Upper lobe of left lung (tissue), 6 donors: ENCODE measurements around the gene NBEA. TPM values are rescaled to one million over a fixed set of nuclear protein-coding genes. Genes with fewer than 3 reads are reported as not detected.
"Not testable (repeated sequence)": the region's sequence is repeated elsewhere in the genome, so short reads cannot be mapped to it uniquely, and the experiment has no call there.

Source experiments
- ATAC-seq, 2 donors: fragments of 200-7000 bp; cut with Tn5 transposase; one replicate each; pipeline ENCODE4 v1.9.1; 2022; ENCODE audit warnings: mild to moderate bottlenecking in 2 of 2, moderate library complexity in 2 of 2; ENCODE audit not compliant: low FRiP score in 2 of 2
- DNase-seq, 2 donors: peaks; one replicate each; pipeline ENCODE4 v3.0.0-alpha.2; 2019 to 2020
- H3K27ac ChIP-seq, 4 donors: fragments of 200-600 bp; sonication (generic); one replicate each; pipeline ENCODE4 v1.5.1; 2016 to 2019
- H3K27me3 ChIP-seq, 4 donors: fragments of 200-600 bp; sonication (generic); one replicate each; pipeline ENCODE4 v1.5.1; 2017 to 2019
- H3K36me3 ChIP-seq, 4 donors: fragments of 200-600 bp; sonication (generic); one replicate each; pipeline ENCODE4 v1.5.1; 2016 to 2019
- H3K4me1 ChIP-seq, 4 donors: fragments of 200-600 bp; sonication (generic); one replicate each; pipeline ENCODE4 v1.5.1; 2018 to 2019
- H3K4me3 ChIP-seq, 4 donors: fragments of 200-600 bp; sonication (generic); one replicate each; pipeline ENCODE4 v1.5.1; 2017 to 2019; ENCODE audit warnings: mild to moderate bottlenecking in 2 of 4, moderate library complexity in 1 of 4
- H3K9me3 ChIP-seq, 4 donors: fragments of 200-600 bp; sonication (generic); one replicate each; pipeline ENCODE4 v1.5.1; 2018 to 2019
- EP300 ChIP-seq, 4 donors: sonication (generic); formaldehyde crosslinking; IDR thresholded peaks; one replicate each; pipeline ENCODE4 v1.5.1; 2017; ENCODE audit warnings: antibody characterized with exemption in 4 of 4, control low read depth in 2 of 4
- POLR2A ChIP-seq, 4 donors: fragments of 450-650 bp; IDR thresholded peaks; one replicate each; pipeline ENCODE4 v1.5.1; 2016 to 2017; ENCODE audit warnings: antibody characterized with exemption in 4 of 4, mild to moderate bottlenecking in 2 of 4
- POLR2AphosphoS5 ChIP-seq, 2 donors: sonication (generic); formaldehyde crosslinking; IDR thresholded peaks; one replicate each; pipeline ENCODE4 v1.5.1; 2017; ENCODE audit warnings: antibody characterized with exemption in 2 of 2
- WGBS, 2 donors: methylation state at CpG; one replicate each; pipeline ENCODE4 v1.1.5; 2017 to 2018; 5-methylcytosine and 5-hydroxymethylcytosine counted together
- total RNA-seq, 6 donors: library from RNA; depleted of rRNA in 4 of 6; stranded (reverse); fragments of >200 nt in 4 of 6; gene quantifications; one replicate each; pipeline versions ENCODE4 v1.1.0 to v1.2.1, GENCODE V29; 2016 to 2021
- TF ChIP-seq, protein P1 (sequence below), 6 experiments: fragments of 450-650 bp in 4 of 6; fragments of 200-600 bp in 2 of 6; sonication (generic) in 2 of 6; IDR thresholded peaks; one replicate each; pipeline ENCODE4 v1.5.1; 2016 to 2019; ENCODE audit warnings: antibody characterized with exemption in 6 of 6
- donor health status: DM: no; HTN: no; CAD: no; lungs with moderate emphysema.
- donor health status: DM: no; HTN: yes; CAD: no; lungs with severe emphysema.

Gene NBEA
- total RNA-seq, 6 donors from 2014 or later, result 2.7 to 21.4 (median 5.5) TPM

- Histone ChIP-seq H3K4me3 (no peak overlapping the region), H3K27ac (no peak overlapping the region), H3K4me1 (no peaks in the 10 kb centered on the region), H3K27me3 (no peaks in the 10 kb centered on the region), H3K9me3 (no peaks in the 10 kb centered on the region), H3K36me3 (no peaks in the 10 kb centered on the region)
- no peak for TF ChIP-seq EP300 (IDR thresholded peaks at IDR 0.05)
- no peak for TF ChIP-seq POLR2AphosphoS5 (IDR thresholded peaks at IDR 0.05)
- TF ChIP-seq, protein P1, sequence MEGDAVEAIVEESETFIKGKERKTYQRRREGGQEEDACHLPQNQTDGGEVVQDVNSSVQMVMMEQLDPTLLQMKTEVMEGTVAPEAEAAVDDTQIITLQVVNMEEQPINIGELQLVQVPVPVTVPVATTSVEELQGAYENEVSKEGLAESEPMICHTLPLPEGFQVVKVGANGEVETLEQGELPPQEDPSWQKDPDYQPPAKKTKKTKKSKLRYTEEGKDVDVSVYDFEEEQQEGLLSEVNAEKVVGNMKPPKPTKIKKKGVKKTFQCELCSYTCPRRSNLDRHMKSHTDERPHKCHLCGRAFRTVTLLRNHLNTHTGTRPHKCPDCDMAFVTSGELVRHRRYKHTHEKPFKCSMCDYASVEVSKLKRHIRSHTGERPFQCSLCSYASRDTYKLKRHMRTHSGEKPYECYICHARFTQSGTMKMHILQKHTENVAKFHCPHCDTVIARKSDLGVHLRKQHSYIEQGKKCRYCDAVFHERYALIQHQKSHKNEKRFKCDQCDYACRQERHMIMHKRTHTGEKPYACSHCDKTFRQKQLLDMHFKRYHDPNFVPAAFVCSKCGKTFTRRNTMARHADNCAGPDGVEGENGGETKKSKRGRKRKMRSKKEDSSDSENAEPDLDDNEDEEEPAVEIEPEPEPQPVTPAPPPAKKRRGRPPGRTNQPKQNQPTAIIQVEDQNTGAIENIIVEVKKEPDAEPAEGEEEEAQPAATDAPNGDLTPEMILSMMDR (IDR thresholded peaks at IDR 0.05), result no peak
- TF ChIP-seq POLR2A (IDR thresholded peaks at IDR 0.05), result no peak
- 45 to 73% methylated on average over 2 of the region's 2 CpGs for WGBS, 2 donors
- DNase-seq (no peak), ATAC-seq (no peak)
Observed at GRCh38 chr13:35392768-35393167, 450.7 kb downstream of the NBEA start.

DNA sequence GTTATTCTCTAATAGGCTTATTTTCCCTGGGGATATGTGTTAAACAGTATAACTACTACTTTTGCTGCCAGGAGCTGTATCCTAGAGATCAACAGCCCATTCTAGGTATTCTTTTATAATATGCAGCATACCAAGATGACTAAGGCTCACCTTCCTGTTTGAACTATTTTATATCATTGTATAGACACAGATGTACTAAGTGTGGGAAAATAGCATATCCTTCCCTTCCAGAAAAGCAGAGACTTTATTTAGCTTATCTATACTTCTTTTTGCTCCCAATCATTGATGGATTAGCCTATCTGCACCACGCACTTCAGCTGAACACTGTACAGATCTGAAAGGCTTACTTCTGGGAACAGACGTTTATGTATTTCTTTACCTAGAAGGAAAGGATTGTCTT is 451.8 kb downstream of the NBEA start:
- H3K4me3 ChIP-seq, result no peak overlapping the region
- DNase-seq, result no peak
- no peaks in the 10 kb centered on the region for H3K36me3 ChIP-seq
- no peak for ATAC-seq
- H3K4me1 ChIP-seq, result no peaks in the 10 kb centered on the region
- H3K27ac ChIP-seq, result no peak overlapping the region
- no peaks in the 10 kb centered on the region for H3K27me3 ChIP-seq
- 56 to 60% methylated on average over 2 of the region's 2 CpGs for WGBS, 2 donors
- H3K9me3 ChIP-seq, result peaks cover 0 to 6% (median 0%) of the 10 kb centered on the region in 4 donors
- TF ChIP-seq, protein P1 (IDR thresholded peaks at IDR 0.05), result no peak
- TF ChIP-seq POLR2AphosphoS5 (IDR thresholded peaks at IDR 0.05) (no peak), EP300 (IDR thresholded peaks at IDR 0.05) (no peak), POLR2A (IDR thresholded peaks at IDR 0.05) (no peak)

GRCh38 chr13:35408285-35408684 is 466.2 kb downstream of the NBEA start:
- not testable (repeated sequence) for DNase-seq, H3K4me1 ChIP-seq, H3K27me3 ChIP-seq, H3K36me3 ChIP-seq, H3K9me3 ChIP-seq, H3K4me3 ChIP-seq, ATAC-seq, H3K27ac ChIP-seq
- WGBS, 2 donors, result 86 to 89% methylated on average over 2 of the region's 2 CpGs

DNA sequence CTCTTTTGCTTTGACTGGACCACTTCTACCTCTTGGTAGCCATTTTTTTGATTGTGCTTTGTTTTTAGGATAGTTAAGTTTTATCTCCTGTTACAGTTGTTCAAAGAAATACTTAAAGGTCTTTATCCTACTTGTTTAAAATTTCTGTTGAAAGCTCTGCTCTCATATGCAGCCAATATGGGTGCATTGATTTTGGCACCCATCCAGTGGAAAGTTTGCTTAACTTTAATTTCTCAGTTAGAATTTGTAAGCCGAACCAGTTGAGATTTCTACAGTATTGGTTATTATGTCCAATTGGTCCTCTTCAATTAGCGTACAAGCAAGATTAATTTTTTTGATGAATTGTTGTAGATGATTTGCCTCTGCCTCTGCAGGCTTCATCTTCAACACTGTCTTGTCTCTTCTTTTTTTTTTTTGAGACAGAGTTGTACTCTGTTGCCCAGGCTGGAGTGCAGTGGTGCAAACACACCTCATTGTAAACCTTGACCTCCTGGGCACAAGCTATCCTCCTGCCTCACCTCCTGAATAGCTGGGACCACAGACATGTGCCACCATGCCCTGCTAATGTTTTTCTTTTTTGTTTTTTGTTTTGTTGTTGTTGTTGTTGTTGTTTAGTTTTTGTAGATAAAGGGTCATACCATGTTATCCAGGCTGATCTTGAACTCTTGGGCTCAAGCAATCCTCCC is 469.1 kb downstream of the NBEA start:
- WGBS, 2 donors, result 61 to 90% methylated on average over 2 of the region's 2 CpGs
- Histone ChIP-seq H3K4me1 (no peaks in the 10 kb centered on the region), H3K27me3 (no peaks in the 10 kb centered on the region), H3K36me3 (no peaks in the 10 kb centered on the region), H3K4me3 (no peak overlapping the region), H3K27ac (no peak overlapping the region), H3K9me3 (no peaks in the 10 kb centered on the region)
- TF ChIP-seq EP300 (IDR thresholded peaks at IDR 0.05) (no peak), POLR2AphosphoS5 (IDR thresholded peaks at IDR 0.05) (no peak), POLR2A (IDR thresholded peaks at IDR 0.05) (no peak)
- TF ChIP-seq, protein P1 (IDR thresholded peaks at IDR 0.05), result no peak
- DNase-seq (no peak), ATAC-seq (no peak)

- H3K4me1 ChIP-seq, result no peaks in the 10 kb centered on the region
- H3K27ac ChIP-seq, result no peak overlapping the region
- H3K36me3 ChIP-seq, result no peaks in the 10 kb centered on the region
- H3K4me3 ChIP-seq, result no peak overlapping the region
- no peaks in the 10 kb centered on the region for H3K27me3 ChIP-seq
- DNase-seq, result no peak
- WGBS, 2 donors, result 52 to 87% methylated on average over 1 of the region's 1 CpG
- no peaks in the 10 kb centered on the region for H3K9me3 ChIP-seq
- ATAC-seq, result no peak
- no peak for TF ChIP-seq POLR2A (IDR thresholded peaks at IDR 0.05)
- TF ChIP-seq POLR2AphosphoS5 (IDR thresholded peaks at IDR 0.05), result no peak
- TF ChIP-seq, protein P1 (IDR thresholded peaks at IDR 0.05), result no peak
- TF ChIP-seq EP300 (IDR thresholded peaks at IDR 0.05), result no peak
Observed at GRCh38 chr13:35448465-35448864, 506.4 kb downstream of the NBEA start.
